ENCODE results near the gene CD14.

Gene CD14

GRCh38 chr5:140611020-140611521 is 21.9 kb downstream of the CD14 start:
- Histone ChIP-seq H2BK5ac (ENCODE audit: low read depth, low read length, poor library complexity, severe bottlenecking) (no peak overlapping the region), H4K8ac (ENCODE audit: low read length) (no peak overlapping the region), H3K27me3 (ENCODE audit: control insufficient read depth in 1 of 2, insufficient read depth in 1 of 2, low read length in 2 of 2) (peaks cover 0 to 5% of the 10 kb centered on the region in 2 experiments), H4K91ac (ENCODE audit: low read length) (no peak overlapping the region), H3K14ac (ENCODE audit: low read length in 2 of 2) (no peak overlapping the region), H3K4me1 (ENCODE audit: control insufficient read depth, insufficient read depth, low read depth, low read length) (no peaks in the 10 kb centered on the region), H2AFZ (ENCODE audit: low read depth, low read length) (no peak overlapping the region), H3K9me3 (ENCODE audit: control insufficient read depth, low read length) (no peaks in the 10 kb centered on the region), H3K4me2 (ENCODE audit: low read length, poor library complexity, severe bottlenecking) (no peak overlapping the region), H3K79me1 (replicated peaks; ENCODE audit: low read length, poor library complexity, severe bottlenecking) (no peaks in the 10 kb centered on the region), H3K18ac (ENCODE audit: low read depth in 1 of 2, low read length in 2 of 2) (no peak overlapping the region), H3K36me3 (ENCODE audit: control insufficient read depth in 1 of 2, insufficient read depth in 2 of 2, low read depth in 1 of 2, low read length in 2 of 2) (no peaks in the 10 kb centered on the region), H2AK5ac (ENCODE audit: low read length, severe bottlenecking) (no peak overlapping the region), H2BK120ac (ENCODE audit: low read depth, low read length) (no peak overlapping the region), H3K4me3 (ENCODE audit: insufficient read depth in 1 of 2, low read depth in 1 of 2, low read length in 2 of 2) (no peak overlapping the region), H3K9ac (ENCODE audit: low read length) (peak overlapping the region; percentile 14), H2BK15ac (ENCODE audit: low read depth, poor library complexity, severe bottlenecking) (no peak overlapping the region), H2BK12ac (ENCODE audit: low read length in 2 of 2) (no peak overlapping the region), H3K27ac (ENCODE audit: low read length, poor library complexity, severe bottlenecking) (no peak overlapping the region), H3K23ac (ENCODE audit: low read length in 2 of 2) (no peak overlapping the region), H3K4ac (ENCODE audit: low read depth in 1 of 2, low read length in 2 of 2) (no peak overlapping the region)
- DNase-seq = no peak
- 75% methylated on average over 1 of the region's 2 CpGs for WGBS

GRCh38 chr5:140609126-140609525 is 23.8 kb downstream of the CD14 start:
- DNase-seq = no peak
- Histone ChIP-seq H2BK12ac (ENCODE audit: low read length in 2 of 2) (no peak overlapping the region), H2BK15ac (ENCODE audit: low read depth, poor library complexity, severe bottlenecking) (no peak overlapping the region), H2AK5ac (ENCODE audit: low read length, severe bottlenecking) (no peak overlapping the region), H3K23ac (ENCODE audit: low read length in 2 of 2) (no peak overlapping the region), H3K14ac (ENCODE audit: low read length in 2 of 2) (no peak overlapping the region), H3K4ac (ENCODE audit: low read depth in 1 of 2, low read length in 2 of 2) (no peak overlapping the region), H2AFZ (ENCODE audit: low read depth, low read length) (no peak overlapping the region), H3K4me2 (ENCODE audit: low read length, poor library complexity, severe bottlenecking) (no peak overlapping the region), H4K8ac (ENCODE audit: low read length) (no peak overlapping the region), H3K4me1 (ENCODE audit: control insufficient read depth, insufficient read depth, low read depth, low read length) (no peaks in the 10 kb centered on the region), H4K91ac (ENCODE audit: low read length) (no peak overlapping the region), H3K9ac (ENCODE audit: low read length) (no peak overlapping the region), H3K9me3 (ENCODE audit: control insufficient read depth, low read length) (no peaks in the 10 kb centered on the region), H2BK5ac (ENCODE audit: low read depth, low read length, poor library complexity, severe bottlenecking) (no peak overlapping the region), H3K4me3 (ENCODE audit: insufficient read depth in 1 of 2, low read depth in 1 of 2, low read length in 2 of 2) (no peak overlapping the region), H3K27me3 (ENCODE audit: control insufficient read depth in 1 of 2, insufficient read depth in 1 of 2, low read length in 2 of 2) (peaks cover 0 to 5% of the 10 kb centered on the region in 2 experiments), H3K18ac (ENCODE audit: low read depth in 1 of 2, low read length in 2 of 2) (no peak overlapping the region), H3K36me3 (ENCODE audit: control insufficient read depth in 1 of 2, insufficient read depth in 2 of 2, low read depth in 1 of 2, low read length in 2 of 2) (no peaks in the 10 kb centered on the region), H2BK120ac (ENCODE audit: low read depth, low read length) (no peak overlapping the region), H3K27ac (ENCODE audit: low read length, poor library complexity, severe bottlenecking) (no peak overlapping the region), H3K79me1 (replicated peaks; ENCODE audit: low read length, poor library complexity, severe bottlenecking) (no peaks in the 10 kb centered on the region)
- 78% methylated on average over 4 of the region's 4 CpGs for WGBS

- H2AK5ac ChIP-seq (ENCODE audit: low read length, severe bottlenecking) = no peak overlapping the region
- H3K4me3 ChIP-seq (ENCODE audit: insufficient read depth in 1 of 2, low read depth in 1 of 2, low read length in 2 of 2) = no peak overlapping the region
- H2BK15ac ChIP-seq (ENCODE audit: low read depth, poor library complexity, severe bottlenecking) = no peak overlapping the region
- H3K27me3 ChIP-seq (ENCODE audit: control insufficient read depth in 1 of 2, insufficient read depth in 1 of 2, low read length in 2 of 2) = peaks cover 0 to 5% of the 10 kb centered on the region in 2 experiments
- H3K4me1 ChIP-seq (ENCODE audit: control insufficient read depth, insufficient read depth, low read depth, low read length) = no peaks in the 10 kb centered on the region
- no peak overlapping the region for H4K91ac ChIP-seq (ENCODE audit: low read length)
- H3K36me3 ChIP-seq (ENCODE audit: control insufficient read depth in 1 of 2, insufficient read depth in 2 of 2, low read depth in 1 of 2, low read length in 2 of 2) = no peaks in the 10 kb centered on the region
- no peak overlapping the region for H3K9ac ChIP-seq (ENCODE audit: low read length)
- H2BK5ac ChIP-seq (ENCODE audit: low read depth, low read length, poor library complexity, severe bottlenecking) = no peak overlapping the region
- no peak overlapping the region for H3K18ac ChIP-seq (ENCODE audit: low read depth in 1 of 2, low read length in 2 of 2)
- no peak overlapping the region for H4K8ac ChIP-seq (ENCODE audit: low read length)
- H3K9me3 ChIP-seq (ENCODE audit: control insufficient read depth, low read length) = no peaks in the 10 kb centered on the region
- no peak overlapping the region for H2BK120ac ChIP-seq (ENCODE audit: low read depth, low read length)
- H3K27ac ChIP-seq (ENCODE audit: low read length, poor library complexity, severe bottlenecking) = no peak overlapping the region
- no peak for DNase-seq
- H3K4me2 ChIP-seq (ENCODE audit: low read length, poor library complexity, severe bottlenecking) = no peak overlapping the region
- no peak overlapping the region for H3K4ac ChIP-seq (ENCODE audit: low read depth in 1 of 2, low read length in 2 of 2)
- no peak overlapping the region for H2AFZ ChIP-seq (ENCODE audit: low read depth, low read length)
- no peak overlapping the region for H3K23ac ChIP-seq (ENCODE audit: low read length in 2 of 2)
- no peak overlapping the region for H2BK12ac ChIP-seq (ENCODE audit: low read length in 2 of 2)
- H3K14ac ChIP-seq (ENCODE audit: low read length in 2 of 2) = no peak overlapping the region
- no peaks in the 10 kb centered on the region for H3K79me1 ChIP-seq (replicated peaks; ENCODE audit: low read length, poor library complexity, severe bottlenecking)
Measured at GRCh38 chr5:140608722-140609121, 24.3 kb downstream of the CD14 start.

GRCh38 chr5:140607031-140607430 is 25.9 kb downstream of the CD14 start:
- no peaks in the 10 kb centered on the region for H3K79me1 ChIP-seq (replicated peaks; ENCODE audit: low read length, poor library complexity, severe bottlenecking)
- H3K4ac ChIP-seq (ENCODE audit: low read depth in 1 of 2, low read length in 2 of 2) = no peak overlapping the region
- H4K91ac ChIP-seq (ENCODE audit: low read length) = no peak overlapping the region
- no CpG with 5 or more reads among the region's 2 CpGs for WGBS
- DNase-seq = no peak
- no peak overlapping the region for H3K4me3 ChIP-seq (ENCODE audit: insufficient read depth in 1 of 2, low read depth in 1 of 2, low read length in 2 of 2)
- no peak overlapping the region for H2BK12ac ChIP-seq (ENCODE audit: low read length in 2 of 2)
- H3K18ac ChIP-seq (ENCODE audit: low read depth in 1 of 2, low read length in 2 of 2) = no peak overlapping the region
- no peak overlapping the region for H2AFZ ChIP-seq (ENCODE audit: low read depth, low read length)
- H2BK15ac ChIP-seq (ENCODE audit: low read depth, poor library complexity, severe bottlenecking) = no peak overlapping the region
- no peak overlapping the region for H3K27ac ChIP-seq (ENCODE audit: low read length, poor library complexity, severe bottlenecking)
- H3K23ac ChIP-seq (ENCODE audit: low read length in 2 of 2) = no peak overlapping the region
- H3K4me1 ChIP-seq (ENCODE audit: control insufficient read depth, insufficient read depth, low read depth, low read length) = no peaks in the 10 kb centered on the region
- no peak overlapping the region for H2AK5ac ChIP-seq (ENCODE audit: low read length, severe bottlenecking)
- no peak overlapping the region for H3K9ac ChIP-seq (ENCODE audit: low read length)
- no peak overlapping the region for H2BK5ac ChIP-seq (ENCODE audit: low read depth, low read length, poor library complexity, severe bottlenecking)
- H3K4me2 ChIP-seq (ENCODE audit: low read length, poor library complexity, severe bottlenecking) = no peak overlapping the region
- no peaks in the 10 kb centered on the region for H3K9me3 ChIP-seq (ENCODE audit: control insufficient read depth, low read length)
- no peak overlapping the region for H3K14ac ChIP-seq (ENCODE audit: low read length in 2 of 2)
- H3K36me3 ChIP-seq (ENCODE audit: control insufficient read depth in 1 of 2, insufficient read depth in 2 of 2, low read depth in 1 of 2, low read length in 2 of 2) = no peaks in the 10 kb centered on the region
- H2BK120ac ChIP-seq (ENCODE audit: low read depth, low read length) = no peak overlapping the region
- no peak overlapping the region for H4K8ac ChIP-seq (ENCODE audit: low read length)
- peaks cover 0 to 5% of the 10 kb centered on the region in 2 experiments for H3K27me3 ChIP-seq (ENCODE audit: control insufficient read depth in 1 of 2, insufficient read depth in 1 of 2, low read length in 2 of 2)

All from mesenchymal stem cell (in vitro differentiated cells and primary cell).